ENCODE data around the gene ACOT13.
"Not testable (repeated sequence)": the region's sequence is repeated elsewhere in the genome, so short reads cannot be mapped to it uniquely, and the experiment has no call there.

Gene ACOT13

GRCh38 chr6:24663189-24663588 is 3.7 kb upstream of the ACOT13 start:
- DNase-seq = no peak

GRCh38 chr6:24664046-24664987 is 2.6 kb upstream of the ACOT13 start:
- no peak for DNase-seq

- DNase-seq = peak; percentile 45
Measured at GRCh38 chr6:24666097-24666640, 708 bp upstream of the ACOT13 start.

- DNase-seq = no peak
Measured at GRCh38 chr6:24667378-24667803, 514 bp downstream of the ACOT13 start.

GRCh38 chr6:24668066-24668996 is 1.5 kb downstream of the ACOT13 start:
- not testable (repeated sequence) for DNase-seq

- no peak for DNase-seq
Measured at GRCh38 chr6:24668997-24669361, 2.1 kb downstream of the ACOT13 start.

GRCh38 chr6:24670492-24670891 is 3.6 kb downstream of the ACOT13 start:
- not testable (repeated sequence) for DNase-seq

- not testable (repeated sequence) for DNase-seq
Measured at GRCh38 chr6:24671077-24671476, 4.2 kb downstream of the ACOT13 start.

GRCh38 chr6:24672620-24673182 is 5.8 kb downstream of the ACOT13 start:
- no peak for DNase-seq

- DNase-seq = no peak
Measured at GRCh38 chr6:24673625-24674024, 6.7 kb downstream of the ACOT13 start.

- not testable (repeated sequence) for DNase-seq
Measured at GRCh38 chr6:24678792-24679352, 12.0 kb downstream of the ACOT13 start.

- DNase-seq = no peak
Measured at GRCh38 chr6:24680582-24680981, 13.7 kb downstream of the ACOT13 start.

- no peak for DNase-seq
Measured at GRCh38 chr6:24683297-24684296, 16.7 kb downstream of the ACOT13 start.

GRCh38 chr6:24686408-24686807 is 19.5 kb downstream of the ACOT13 start:
- DNase-seq = no peak

GRCh38 chr6:24686946-24687345 is 20.1 kb downstream of the ACOT13 start:
- DNase-seq = no peak

- no peak for DNase-seq
Measured at GRCh38 chr6:24689964-24690363, 23.1 kb downstream of the ACOT13 start.

GRCh38 chr6:24690593-24690992 is 23.7 kb downstream of the ACOT13 start:
- DNase-seq = no peak

GRCh38 chr6:24691550-24691949 is 24.7 kb downstream of the ACOT13 start:
- DNase-seq = no peak

- DNase-seq = no peak
Measured at GRCh38 chr6:24692003-24692402, 25.1 kb downstream of the ACOT13 start.

GRCh38 chr6:24692415-24692814 is 25.5 kb downstream of the ACOT13 start:
- DNase-seq = no peak
